B cell (primary cell): ENCODE results near the gene OR2J3. TPM values are rescaled to one million over a fixed set of nuclear protein-coding genes. Genes with fewer than 3 reads are reported as not detected.

Source experiments
- polyA plus RNA-seq: library from polyadenylated mRNA; depleted of rRNA; stranded (reverse); fragments of >200 nt; gene quantifications from 2 replicates; pipeline ENCODE4 v1.2.3, GENCODE V29; 2012
- total RNA-seq, 2 donors: library from RNA; stranded (reverse); fragments of 120-200 nt in 1 of 2; gene quantifications; 1 replicate in 1 of 2; 2 replicates in 1 of 2; pipeline versions ENCODE4 v1.2.3 to v1.2.4, GENCODE V29; 2013 to 2022

Gene OR2J3
- total and polyA plus RNA-seq, 2 donors (not counting 1 experiment from before 2014, with no cell fraction given): not detected

Other genes with a start within 250 kb of the OR2J3 start
- 66.7 and 70.0 TPM in 2 replicates for gene TRIM27, start 184.1 kb upstream of the OR2J3 start, total RNA-seq
- 47.1 and 48.3 TPM in 2 replicates for gene TRIM27, start 184.1 kb upstream of the OR2J3 start, polyA plus RNA-seq
- gene ZNF311, start 102.7 kb upstream of the OR2J3 start, total RNA-seq: 0.10 and 0.17 TPM in 2 replicates
- gene ZNF311, start 102.7 kb upstream of the OR2J3 start, polyA plus RNA-seq: not detected in 2 replicates
- gene OR2W1, start 62.9 kb upstream of the OR2J3 start, total RNA-seq: not detected in 2 replicates
- gene OR2W1, start 62.9 kb upstream of the OR2J3 start, polyA plus RNA-seq: not detected in 2 replicates
- not detected in 2 replicates for gene OR2B3, start 20.7 kb upstream of the OR2J3 start, total RNA-seq
- gene OR2B3, start 20.7 kb upstream of the OR2J3 start, polyA plus RNA-seq: not detected in 2 replicates
- gene OR2J1, start 8.6 kb upstream of the OR2J3 start, total RNA-seq: not detected in 2 replicates
- gene OR2J1, start 8.6 kb upstream of the OR2J3 start, polyA plus RNA-seq: not detected in 2 replicates
- not detected in 2 replicates for gene OR2J2, start 62.8 kb downstream of the OR2J3 start, total RNA-seq
- gene OR2J2, start 62.8 kb downstream of the OR2J3 start, polyA plus RNA-seq: not detected in 2 replicates
- gene OR14J1, start 193.6 kb downstream of the OR2J3 start, total RNA-seq: not detected in 2 replicates
- not detected in 2 replicates for gene OR14J1, start 193.6 kb downstream of the OR2J3 start, polyA plus RNA-seq